HepG2 (cell line): ENCODE data around the gene PLOD3. TPM values are rescaled to one million over a fixed set of nuclear protein-coding genes. Genes with fewer than 3 reads are reported as not detected.

Source experiments
- AGO2 ChIP-seq: fragments of 200-400 bp; formaldehyde crosslinking; optimal IDR thresholded peaks from 2 replicates; pipeline ENCODE3; 2017; ENCODE audit warnings: mild to moderate bottlenecking, low read depth, low read length, moderate library complexity
- CTCF ChIP-seq: sonication (generic); formaldehyde crosslinking; IDR thresholded peaks from 2 replicates; pipeline ENCODE4 v1.5.0; 2020; ENCODE audit warnings: mild to moderate bottlenecking, missing genetic modification reagents, moderate library complexity
- DR1 ChIP-seq: sonication (generic); formaldehyde crosslinking; IDR thresholded peaks from 2 replicates; pipeline ENCODE4 v1.8.0; 2021; ENCODE audit warnings: mild to moderate bottlenecking, missing genetic modification reagents, inconsistent platforms
- GATAD2A ChIP-seq: IDR thresholded peaks from 2 replicates; pipeline ENCODE4 v1.6.1; 2016
- GMEB2 ChIP-seq: IDR thresholded peaks from 2 replicates; pipeline ENCODE4 v1.6.1; 2016; ENCODE audit warnings: missing biosample characterization, missing genetic modification reagents, low read depth
- HDAC1 ChIP-seq: sonication (generic); formaldehyde crosslinking; IDR thresholded peaks from 2 replicates; pipeline ENCODE4 v1.5.1; 2020; ENCODE audit warnings: mild to moderate bottlenecking, missing genetic modification reagents
- HMGXB4 ChIP-seq, 2 experiments: sonication (generic) in 1 of 2; formaldehyde crosslinking in 1 of 2; IDR thresholded peaks; 2 replicates each; pipeline versions ENCODE4 v1.4.0 to v1.6.1; 2018 to 2020; ENCODE audit warnings: missing genetic modification reagents in 2 of 2, borderline replicate concordance in 1 of 2, low read depth in 1 of 2, mild to moderate bottlenecking in 1 of 2, missing biosample characterization in 1 of 2
- HNRNPL ChIP-seq: fragments of 200-400 bp; formaldehyde crosslinking; IDR thresholded peaks from 2 replicates; pipeline ENCODE4 v1.6.1; 2017; ENCODE audit warnings: mild to moderate bottlenecking, low read depth, low read length
- KMT2A ChIP-seq: sonication (generic); formaldehyde crosslinking; IDR thresholded peaks from 2 replicates; pipeline ENCODE4 v1.4.0; 2020; ENCODE audit warnings: missing genetic modification reagents
- NFKBIZ ChIP-seq: IDR thresholded peaks from 2 replicates; pipeline ENCODE4 v1.6.1; 2018; ENCODE audit warnings: missing genetic modification reagents, missing compliant biosample characterization
- POGK ChIP-seq: sonication (generic); formaldehyde crosslinking; conservative IDR thresholded peaks from 2 replicates; pipeline ENCODE4 v1.8.0; 2022; ENCODE audit warnings: mild to moderate bottlenecking, moderate library complexity, missing genetic modification reagents
- PRMT3 ChIP-seq: sonication (generic); formaldehyde crosslinking; IDR thresholded peaks from 2 replicates; pipeline ENCODE4 v1.8.1; 2022; ENCODE audit warnings: low read depth, mild to moderate bottlenecking, moderate library complexity, missing genetic modification reagents, borderline replicate concordance
- SKI ChIP-seq: fragments of 450-650 bp; IDR thresholded peaks from one replicate; pipeline ENCODE4 v1.6.1; 2018; ENCODE audit warnings: mild to moderate bottlenecking; ENCODE audit not compliant: partially characterized antibody
- TFAP4 ChIP-seq: sonication (generic); IDR thresholded peaks from 2 replicates; pipeline ENCODE4 v1.6.1; 2016; ENCODE audit warnings: low read depth, borderline replicate concordance
- U2AF2 ChIP-seq: fragments of 200-400 bp; formaldehyde crosslinking; IDR thresholded peaks from 2 replicates; pipeline ENCODE4 v1.6.1; 2017; ENCODE audit warnings: low read depth, mild to moderate bottlenecking, low read length
- ZMAT3 ChIP-seq: sonication (generic); formaldehyde crosslinking; conservative IDR thresholded peaks from 2 replicates; pipeline ENCODE4 v1.7.0; 2021; ENCODE audit warnings: missing genetic modification reagents
- ZNF124 ChIP-seq: sonication (generic); formaldehyde crosslinking; IDR thresholded peaks from 2 replicates; pipeline ENCODE4 v1.4.0; 2020; ENCODE audit warnings: missing genetic modification reagents
- ZNF282 ChIP-seq: fragments of 450-650 bp; IDR thresholded peaks from 2 replicates; pipeline ENCODE4 v1.6.1; 2018; ENCODE audit not compliant: partially characterized antibody
- ZNF776 ChIP-seq: sonication (generic); formaldehyde crosslinking; IDR thresholded peaks from 2 replicates; pipeline ENCODE4 v1.4.0; 2020; ENCODE audit warnings: mild to moderate bottlenecking, missing genetic modification reagents
- ZNF780A ChIP-seq: sonication (generic); formaldehyde crosslinking; IDR thresholded peaks from 2 replicates; pipeline ENCODE4 v1.8.0; 2022; ENCODE audit warnings: mild to moderate bottlenecking, missing genetic modification reagents, moderate library complexity
- ZSCAN29 ChIP-seq: sonication (generic); formaldehyde crosslinking; conservative IDR thresholded peaks from 2 replicates; pipeline ENCODE4 v1.4.0; 2020; ENCODE audit warnings: mild to moderate bottlenecking, missing genetic modification reagents
- polyA plus RNA-seq, 8 experiments: library from polyadenylated mRNA; depleted of rRNA in 3 of 8; stranded (reverse) in 7 of 8; unstranded in 1 of 8; fragments of >200 nt; fragmentation: Illumina TruSeq in 4 of 8; extraction: Trizol in 4 of 8; gene quantifications; 2 replicates each; pipeline versions ENCODE4 v1.2.1 to v1.2.3, GENCODE V29; 2011 to 2016; ENCODE audit warnings: low read depth in 4 of 8, missing spikeins in 1 of 8, mixed read lengths in 1 of 8; ENCODE audit not compliant: insufficient read depth in 1 of 8
- total RNA-seq, 5 experiments: library from RNA; depleted of rRNA; stranded (reverse); fragments of >200 nt; fragmentation: Illumina TruSeq; extraction: Trizol; gene quantifications; 2 replicates each; pipeline ENCODE4 v1.2.3, GENCODE V29; 2016; ENCODE audit warnings: low read depth in 1 of 5

Gene PLOD3
- total and polyA plus RNA-seq, 2 of the 13 experiments (the other 11 are each of a cell fraction or from before 2014, with no cell fraction given): 65.8 to 67.4 TPM

- TF ChIP-seq GMEB2 (CRISPR knock-in tag) (no peak), AGO2 (no peak), ZNF282 (no peak), ZSCAN29 (CRISPR knock-in tag) (peak; percentile 14; the same call in 1 of the 2 replicates), SKI (peak; percentile 91), ZNF124 (no peak), TFAP4 (peak; percentile 89), HDAC1 (CRISPR knock-in tag) (peak; percentile 93), HNRNPL (no peak), CTCF (CRISPR knock-in tag) (no peak), ZNF780A (CRISPR knock-in tag) (0 out of 2 replicates have a peak, but pooled peaks have one; percentile 53), ZNF776 (CRISPR knock-in tag) (no peak; the same call in 1 of the 2 replicates), HMGXB4 (CRISPR knock-in tag; IDR thresholded peaks at IDR 0.05; ENCODE audit: borderline replicate concordance in 1 of 2, low read depth in 1 of 2) (peak in 1 of 2 experiments; percentile 73; a peak in 2 of 4 replicates), ZMAT3 (peak; percentile 30), DR1 (CRISPR knock-in tag) (peak; percentile 77; the same call in 1 of the 2 replicates), NFKBIZ (CRISPR knock-in tag) (0 out of 2 replicates have a peak, but pooled peaks have one; percentile 39), GATAD2A (CRISPR knock-in tag) (peak; percentile 85), PRMT3 (no peak), U2AF2 (peak; percentile 83; the same call in 1 of the 2 replicates), KMT2A (CRISPR knock-in tag) (peak; percentile 43; the same call in 1 of the 2 replicates), POGK (CRISPR knock-in tag) (peak; percentile 78; the same call in 1 of the 2 replicates)
These were observed 16.4 kb downstream of the PLOD3 start, which contains the start of gene MOGAT3 (continued) for GRCh38 chr7:101200862-101201599.
